ENCODE results near the gene RFTN1. TPM values are rescaled to one million over a fixed set of nuclear protein-coding genes. Genes with fewer than 3 reads are reported as not detected.

The RFTN1 gene
- total and polyA plus RNA-seq, 10 of the 15 experiments (the other 5 are each of a cell fraction or from before 2014, with no cell fraction given), result 20.6 to 213 (median 147) TPM

DNA sequence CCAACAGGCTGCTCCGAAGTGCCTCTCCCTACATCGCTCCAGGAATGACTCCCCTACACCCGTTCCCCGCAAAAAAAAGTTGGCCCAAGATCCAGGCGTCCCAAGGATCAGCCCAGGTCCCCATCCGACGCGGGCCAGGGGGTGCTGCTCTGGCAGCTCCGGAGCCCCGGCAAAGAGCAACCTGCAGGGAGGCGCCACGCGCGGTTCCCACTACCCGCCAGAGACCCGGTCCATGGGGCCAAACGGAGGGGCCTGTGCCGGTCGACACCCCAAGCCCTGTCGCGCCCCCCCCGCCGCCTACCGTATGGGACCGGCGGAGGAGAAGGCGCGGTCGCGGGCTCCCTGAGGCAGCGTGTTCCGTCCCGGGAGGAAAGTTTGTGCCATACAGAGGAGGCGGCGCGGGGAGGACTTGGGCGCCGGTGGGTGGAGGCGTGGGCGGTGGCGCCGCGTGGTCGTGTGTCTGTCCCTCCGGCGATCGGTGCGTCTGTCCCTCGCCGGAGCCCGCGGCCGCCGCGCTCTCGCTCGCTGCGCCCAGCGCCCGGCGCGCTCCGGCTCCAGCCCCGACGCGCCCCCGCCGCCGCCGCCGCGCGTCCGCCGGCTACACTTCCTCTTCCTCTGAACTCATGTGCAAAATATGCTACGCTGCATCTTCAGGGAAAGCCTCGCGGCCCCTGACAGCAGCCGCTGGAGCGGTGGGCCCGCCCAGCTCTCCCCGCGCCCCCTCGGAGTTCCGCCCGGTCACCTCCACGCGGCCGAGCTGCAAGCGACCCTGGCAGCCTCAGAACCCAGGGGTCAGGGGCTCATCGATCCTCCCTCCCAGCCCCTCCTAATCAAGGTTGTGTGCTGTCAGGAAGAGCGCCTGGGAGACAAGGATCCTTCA lies at the start of gene RFTN1 (continued):
- no peak for TF ChIP-seq TCF7 (IDR thresholded peaks at IDR 0.05; ENCODE audit: borderline replicate concordance)
- TF ChIP-seq MTA2 (IDR thresholded peaks at IDR 0.05; ENCODE audit: low read depth), result no peak
- TF ChIP-seq, protein P1, sequence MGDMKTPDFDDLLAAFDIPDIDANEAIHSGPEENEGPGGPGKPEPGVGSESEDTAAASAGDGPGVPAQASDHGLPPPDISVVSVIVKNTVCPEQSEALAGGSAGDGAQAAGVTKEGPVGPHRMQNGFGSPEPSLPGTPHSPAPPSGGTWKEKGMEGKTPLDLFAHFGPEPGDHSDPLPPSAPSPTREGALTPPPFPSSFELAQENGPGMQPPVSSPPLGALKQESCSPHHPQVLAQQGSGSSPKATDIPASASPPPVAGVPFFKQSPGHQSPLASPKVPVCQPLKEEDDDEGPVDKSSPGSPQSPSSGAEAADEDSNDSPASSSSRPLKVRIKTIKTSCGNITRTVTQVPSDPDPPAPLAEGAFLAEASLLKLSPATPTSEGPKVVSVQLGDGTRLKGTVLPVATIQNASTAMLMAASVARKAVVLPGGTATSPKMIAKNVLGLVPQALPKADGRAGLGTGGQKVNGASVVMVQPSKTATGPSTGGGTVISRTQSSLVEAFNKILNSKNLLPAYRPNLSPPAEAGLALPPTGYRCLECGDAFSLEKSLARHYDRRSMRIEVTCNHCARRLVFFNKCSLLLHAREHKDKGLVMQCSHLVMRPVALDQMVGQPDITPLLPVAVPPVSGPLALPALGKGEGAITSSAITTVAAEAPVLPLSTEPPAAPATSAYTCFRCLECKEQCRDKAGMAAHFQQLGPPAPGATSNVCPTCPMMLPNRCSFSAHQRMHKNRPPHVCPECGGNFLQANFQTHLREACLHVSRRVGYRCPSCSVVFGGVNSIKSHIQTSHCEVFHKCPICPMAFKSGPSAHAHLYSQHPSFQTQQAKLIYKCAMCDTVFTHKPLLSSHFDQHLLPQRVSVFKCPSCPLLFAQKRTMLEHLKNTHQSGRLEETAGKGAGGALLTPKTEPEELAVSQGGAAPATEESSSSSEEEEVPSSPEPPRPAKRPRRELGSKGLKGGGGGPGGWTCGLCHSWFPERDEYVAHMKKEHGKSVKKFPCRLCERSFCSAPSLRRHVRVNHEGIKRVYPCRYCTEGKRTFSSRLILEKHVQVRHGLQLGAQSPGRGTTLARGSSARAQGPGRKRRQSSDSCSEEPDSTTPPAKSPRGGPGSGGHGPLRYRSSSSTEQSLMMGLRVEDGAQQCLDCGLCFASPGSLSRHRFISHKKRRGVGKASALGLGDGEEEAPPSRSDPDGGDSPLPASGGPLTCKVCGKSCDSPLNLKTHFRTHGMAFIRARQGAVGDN (IDR thresholded peaks at IDR 0.05), result peak; percentile 61
- no peak for TF ChIP-seq SMAD5 (IDR thresholded peaks at IDR 0.05; ENCODE audit: low read depth)
- no peak for TF ChIP-seq NFYA (IDR thresholded peaks at IDR 0.05; ENCODE audit: borderline replicate concordance, low read depth, low read length)
- TF ChIP-seq KDM1A (IDR thresholded peaks at IDR 0.05; ENCODE audit: borderline replicate concordance), result no peak
- peak; percentile 42 for TF ChIP-seq YY1 (IDR thresholded peaks at IDR 0.05; ENCODE audit: low read depth, low read length)
- TF ChIP-seq NFXL1 (IDR thresholded peaks at IDR 0.05; ENCODE audit: borderline replicate concordance), result no peak
- no peak for TF ChIP-seq RAD51 (IDR thresholded peaks at IDR 0.05)
- TF ChIP-seq SREBF2 (IDR thresholded peaks at IDR 0.05; ENCODE audit: low read length), result no peak
- no peak for TF ChIP-seq ESRRA (IDR thresholded peaks at IDR 0.05; ENCODE audit: low read length)
- no peak for TF ChIP-seq ASH2L (IDR thresholded peaks at IDR 0.05; ENCODE audit: borderline replicate concordance, low read depth)
- peak; percentile 85 for TF ChIP-seq POLR2A (IDR thresholded peaks at IDR 0.05; ENCODE audit: low read depth, low read length)
- TF ChIP-seq RFX5 (IDR thresholded peaks at IDR 0.05; ENCODE audit: low read depth, low read length), result no peak
- TF ChIP-seq FOXK2 (IDR thresholded peaks at IDR 0.05), result no peak
- no peak for TF ChIP-seq CUX1 (IDR thresholded peaks at IDR 0.05; ENCODE audit: insufficient replicate concordance, low read depth, low read length)
- 0 out of 2 replicates have a peak, but pooled peaks have one; percentile 14 for TF ChIP-seq TCF12 (IDR thresholded peaks at IDR 0.05; ENCODE audit: low read depth, low read length)
- no peak for TF ChIP-seq SRF (IDR thresholded peaks at IDR 0.05; ENCODE audit: low read depth in 2 of 2, low read length in 2 of 2)
- no peak for TF ChIP-seq HDAC6 (IDR thresholded peaks at IDR 0.05; ENCODE audit: unreplicated experiment)
- no peak for TF ChIP-seq ZNF24 (IDR thresholded peaks at IDR 0.05)
- TF ChIP-seq EED (IDR thresholded peaks at IDR 0.05; ENCODE audit: low read depth), result peak; percentile 48; the same call in 1 of the 2 replicates
- no peak for TF ChIP-seq RUNX3 (IDR thresholded peaks at IDR 0.05; ENCODE audit: low read length)
- peak; percentile 71 for TF ChIP-seq MYC (IDR thresholded peaks at IDR 0.05; ENCODE audit: insufficient read depth, insufficient read length, insufficient replicate concordance, low read length, severe bottlenecking)
- TF ChIP-seq TBL1XR1 (IDR thresholded peaks at IDR 0.05; ENCODE audit: low read depth, low read length), result no peak
